A673 (cell line): ENCODE measurements around the gene APBB2. TPM values are rescaled to one million over a fixed set of nuclear protein-coding genes. Genes with fewer than 3 reads are reported as not detected.

Experiments
- BruUV-seq: library from RNA; stranded (reverse); fragments of 400-500 nt; replicated peaks from 2 replicates; lab custom pipeline; 2021; lab: Mats Ljungman, UMichigan
- CTCF ChIA-PET: fragments of 300-600 bp; sonication (Branson Sonifier 250); formaldehyde crosslinking; loops from one replicate; lab custom pipeline; 2022; ENCODE audit warnings: antibody characterized with exemption; lab: Charles Lee
- POLR2A ChIA-PET: fragments of 300-600 bp; sonication (Branson Sonifier 250); formaldehyde crosslinking; loops from one replicate; lab custom pipeline; 2022; ENCODE audit warnings: antibody characterized with exemption; ENCODE audit not compliant: low non-redundant PET; lab: Charles Lee
- DNase-seq: peaks from one replicate; pipeline ENCODE4 v3.0.0-alpha.2; 2015; ENCODE audit warnings: low spot score
- H3K27ac ChIP-seq: fragments of 200-600 bp; sonication (generic); 2 replicates; pipeline ENCODE4 v1.5.1; 2016; ENCODE audit warnings: mixed run types, low read depth, mild to moderate bottlenecking, mixed read lengths, antibody characterized with exemption, low read length; ENCODE audit not compliant: poor library complexity, severe bottlenecking
- H3K27me3 ChIP-seq: fragments of 200-600 bp; sonication (generic); replicated peaks from 2 replicates; pipeline ENCODE4 v1.6.1; 2017; ENCODE audit warnings: mixed run types, low read depth, mild to moderate bottlenecking, mixed read lengths, antibody characterized with exemption, low read length; ENCODE audit not compliant: insufficient read depth, poor library complexity
- H3K36me3 ChIP-seq: fragments of 200-600 bp; sonication (generic); 2 replicates; pipeline ENCODE4 v1.6.1; 2016; ENCODE audit warnings: mixed run types, mild to moderate bottlenecking, mixed read lengths, antibody characterized with exemption, low read length; ENCODE audit not compliant: insufficient read depth, poor library complexity, severe bottlenecking
- H3K4me1 ChIP-seq: fragments of 200-600 bp; sonication (generic); 2 replicates; pipeline ENCODE4 v1.6.1; 2017; ENCODE audit warnings: mixed run types, mild to moderate bottlenecking, mixed read lengths, antibody characterized with exemption, low read length; ENCODE audit not compliant: insufficient read depth, poor library complexity, severe bottlenecking
- H3K4me3 ChIP-seq: fragments of 200-600 bp; sonication (generic); 2 replicates; pipeline ENCODE4 v1.5.1; 2016; ENCODE audit warnings: low read depth, mixed run types, mild to moderate bottlenecking, mixed read lengths, low read length; ENCODE audit not compliant: poor library complexity, severe bottlenecking
- H3K9me3 ChIP-seq: fragments of 200-600 bp; sonication (generic); 2 replicates; pipeline ENCODE4 v1.6.1; 2016; ENCODE audit warnings: mixed run types, low read depth, mild to moderate bottlenecking, mixed read lengths, antibody characterized with exemption, low read length; ENCODE audit not compliant: poor library complexity, severe bottlenecking
- EZH2 ChIP-seq: fragments of 200-600 bp; sonication (generic); IDR thresholded peaks from 2 replicates; pipeline ENCODE4 v1.6.1; 2017; ENCODE audit warnings: borderline replicate concordance, low read depth, mild to moderate bottlenecking, mixed read lengths, antibody characterized with exemption, low read length; ENCODE audit not compliant: poor library complexity, severe bottlenecking
- intact Hi-C: fragments of 100-400 bp; cut with micrococcal nuclease; formaldehyde crosslinking; loops from one replicate; pipeline ENCODE4 v1.10.0; 2022; ENCODE audit not compliant: unreplicated experiment
- total RNA-seq: library from RNA; stranded (reverse); gene quantifications from 2 replicates; pipeline ENCODE4 v1.2.3, GENCODE V29; 2021
- TF ChIP-seq, protein P1 (sequence below): fragments of 300-800, 200-600 bp; sonication (generic); conservative IDR thresholded peaks from 2 replicates; pipeline ENCODE4 v1.5.1; 2017; ENCODE audit warnings: low read depth, mild to moderate bottlenecking, antibody characterized with exemption, low read length, moderate library complexity, mixed read lengths

Gene APBB2
- total RNA-seq, 1 experiment from 2014 or later = 10.3 TPM

DNA sequence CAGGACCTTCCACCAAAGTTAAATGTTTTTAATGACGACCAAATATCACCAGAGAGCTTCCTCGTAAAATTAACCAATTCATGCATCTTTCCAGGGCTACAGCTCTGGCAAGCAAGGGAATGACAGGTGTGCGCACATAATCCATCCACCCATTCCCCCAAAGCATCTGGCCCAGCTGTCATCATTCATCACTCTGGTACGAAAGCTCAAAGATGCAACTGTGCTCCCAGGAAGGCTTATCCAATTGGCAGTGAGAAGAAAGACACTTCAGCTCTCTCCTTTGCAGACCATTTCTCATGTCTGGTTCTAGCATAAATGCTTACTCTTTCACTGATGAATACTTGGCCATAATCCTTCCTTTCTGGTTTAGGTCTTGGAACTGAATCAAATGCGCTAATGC lies 325.4 kb downstream of the APBB2 start:
- intact Hi-C loops = no loop called here
- Histone ChIP-seq H3K27me3 (no peaks in the 10 kb centered on the region), H3K9me3 (no peaks in the 10 kb centered on the region), H3K36me3 (no peaks in the 10 kb centered on the region), H3K4me1 (peaks cover 6% of the 10 kb centered on the region), H3K4me3 (no peak overlapping the region), H3K27ac (no peak overlapping the region)
- no peak for TF ChIP-seq EZH2
- TF ChIP-seq, protein P1, sequence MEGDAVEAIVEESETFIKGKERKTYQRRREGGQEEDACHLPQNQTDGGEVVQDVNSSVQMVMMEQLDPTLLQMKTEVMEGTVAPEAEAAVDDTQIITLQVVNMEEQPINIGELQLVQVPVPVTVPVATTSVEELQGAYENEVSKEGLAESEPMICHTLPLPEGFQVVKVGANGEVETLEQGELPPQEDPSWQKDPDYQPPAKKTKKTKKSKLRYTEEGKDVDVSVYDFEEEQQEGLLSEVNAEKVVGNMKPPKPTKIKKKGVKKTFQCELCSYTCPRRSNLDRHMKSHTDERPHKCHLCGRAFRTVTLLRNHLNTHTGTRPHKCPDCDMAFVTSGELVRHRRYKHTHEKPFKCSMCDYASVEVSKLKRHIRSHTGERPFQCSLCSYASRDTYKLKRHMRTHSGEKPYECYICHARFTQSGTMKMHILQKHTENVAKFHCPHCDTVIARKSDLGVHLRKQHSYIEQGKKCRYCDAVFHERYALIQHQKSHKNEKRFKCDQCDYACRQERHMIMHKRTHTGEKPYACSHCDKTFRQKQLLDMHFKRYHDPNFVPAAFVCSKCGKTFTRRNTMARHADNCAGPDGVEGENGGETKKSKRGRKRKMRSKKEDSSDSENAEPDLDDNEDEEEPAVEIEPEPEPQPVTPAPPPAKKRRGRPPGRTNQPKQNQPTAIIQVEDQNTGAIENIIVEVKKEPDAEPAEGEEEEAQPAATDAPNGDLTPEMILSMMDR = no peak
- no TSS peak for BruUV-seq
- POLR2A ChIA-PET = interaction anchor here (0.6 kb wide), 1 partner anchor 357 kb away, joined by 18 read pairs; no protein-coding TSS in a partner anchor
- no peak for DNase-seq
- CTCF ChIA-PET = interaction anchor here (1.2 kb wide), 1 partner anchor 9 kb away, joined by 9 read pairs; no protein-coding TSS in a partner anchor

DNA sequence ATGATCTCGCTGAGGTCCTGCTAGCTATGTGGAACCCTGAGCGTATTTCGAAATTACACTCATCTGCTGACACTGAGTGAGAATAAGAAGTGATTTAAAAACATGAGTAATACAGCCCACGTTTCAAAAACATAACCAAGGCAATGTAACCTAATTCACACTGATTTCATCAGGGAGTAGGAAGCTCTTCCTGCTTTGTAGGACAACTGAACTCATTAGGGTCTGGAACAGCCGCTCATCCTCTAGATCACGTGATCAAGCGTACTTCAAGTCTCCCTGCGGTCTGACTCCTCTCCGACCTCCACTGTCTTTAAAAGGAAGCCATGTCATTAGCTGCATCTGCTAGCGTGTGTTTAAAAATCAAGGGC lies 326.6 kb downstream of the APBB2 start:
- Histone ChIP-seq H3K27ac (no peak overlapping the region), H3K4me1 (peaks cover 6% of the 10 kb centered on the region), H3K36me3 (no peaks in the 10 kb centered on the region), H3K4me3 (no peak overlapping the region), H3K9me3 (no peaks in the 10 kb centered on the region), H3K27me3 (no peaks in the 10 kb centered on the region)
- TF ChIP-seq, protein P1 = no peak
- TF ChIP-seq EZH2 = no peak
- CTCF ChIA-PET = interaction anchor here (1.0 kb wide), 1 partner anchor 10 kb away, joined by 3 read pairs; no protein-coding TSS in a partner anchor
- POLR2A ChIA-PET = no interaction called here
- intact Hi-C loops = no loop called here
- BruUV-seq = no TSS peak
- DNase-seq = no peak

DNA sequence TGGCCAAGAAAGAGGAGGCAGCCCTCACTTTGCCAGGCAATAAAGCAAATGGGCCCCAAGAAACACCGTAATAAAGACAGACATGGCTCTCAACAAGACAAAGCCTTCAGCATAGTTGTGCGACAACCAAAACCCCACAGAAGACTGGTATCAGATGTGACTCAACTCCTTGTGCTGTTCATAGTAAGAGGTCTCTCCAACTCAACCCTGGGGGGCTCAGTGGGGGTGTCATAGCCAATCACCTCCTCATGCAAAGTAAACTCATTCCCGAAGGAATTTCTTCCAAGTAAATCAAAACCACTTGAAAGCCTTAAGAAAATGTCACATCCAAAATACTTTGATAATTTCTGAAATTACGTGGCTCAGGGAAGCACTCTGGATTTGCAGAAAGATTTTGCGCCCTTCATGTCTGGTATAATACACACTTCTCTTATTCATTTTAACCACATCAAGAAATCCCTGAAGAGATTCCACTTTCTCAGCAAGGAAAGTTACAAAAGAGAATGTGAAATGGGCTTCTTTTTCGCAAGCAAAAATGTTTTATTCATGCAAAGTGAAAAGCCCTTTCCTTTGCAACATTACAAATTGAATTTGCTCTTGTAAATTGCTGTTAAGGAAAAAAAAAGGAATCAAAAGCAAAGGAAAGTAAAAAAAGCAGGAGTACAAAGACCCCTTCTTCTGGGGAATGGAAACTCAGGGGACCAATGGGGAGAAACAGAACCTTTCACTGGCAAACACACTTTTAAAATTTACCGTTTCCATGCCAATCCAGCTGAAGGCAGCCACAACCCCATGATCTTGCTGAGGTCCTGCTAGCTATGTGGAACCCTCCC lies 327.2 kb downstream of the APBB2 start:
- POLR2A ChIA-PET = no interaction called here
- peaks cover 6% of the 10 kb centered on the region for H3K4me1 ChIP-seq
- no peaks in the 10 kb centered on the region for H3K36me3 ChIP-seq
- TF ChIP-seq EZH2 = no peak
- TF ChIP-seq, protein P1 = no peak
- no TSS peak for BruUV-seq
- CTCF ChIA-PET = interaction anchor here (1.0 kb wide), 1 partner anchor 10 kb away, joined by 3 read pairs; no protein-coding TSS in a partner anchor
- H3K9me3 ChIP-seq = no peaks in the 10 kb centered on the region
- DNase-seq = no peak
- intact Hi-C loops = no loop called here
- no peaks in the 10 kb centered on the region for H3K27me3 ChIP-seq
- no peak overlapping the region for H3K27ac ChIP-seq
- H3K4me3 ChIP-seq = no peak overlapping the region
